ENCODE data around the gene SDF2L1. TPM values are rescaled to one million over a fixed set of nuclear protein-coding genes. Genes with fewer than 3 reads are reported as not detected.

The SDF2L1 gene
- polyA plus RNA-seq, 3 donors, result 31.7 to 46.2 (median 44.7) TPM

- no peak overlapping the region for H3K4me3 Mint-ChIP-seq
- Histone ChIP-seq H3K79me2 (ENCODE audit: insufficient read depth, low read length) (peaks cover 100% of the 10 kb centered on the region), H3K27me3 (ENCODE audit: control insufficient read depth in 2 of 2, insufficient read depth in 2 of 2, low read length in 2 of 2) (no peaks in the 10 kb centered on the region), H2AFZ (ENCODE audit: insufficient read depth, low read depth, low read length, poor library complexity, severe bottlenecking) (no peak overlapping the region), H3K9me3 (replicated peaks in 1 of 2; ENCODE audit: control insufficient read depth in 1 of 2, insufficient read depth in 1 of 2, low read length in 2 of 2) (no peaks in the 10 kb centered on the region), H3K9ac (ENCODE audit: insufficient read depth, low read length, poor library complexity, severe bottlenecking) (no peak overlapping the region), H4K20me1 (ENCODE audit: insufficient read depth, low read length) (peaks cover 100% of the 10 kb centered on the region), H3K4me1 (ENCODE audit: control insufficient read depth in 1 of 2, insufficient read depth in 2 of 2, low read length in 2 of 2) (no peaks in the 10 kb centered on the region), H3K36me3 (replicated peaks in 1 of 2; ENCODE audit: control insufficient read depth in 1 of 2, insufficient read depth in 2 of 2, low read length in 2 of 2) (peaks cover 25 to 56% of the 10 kb centered on the region in 2 donors), H3K27ac (ENCODE audit: low read depth in 1 of 2, low read length in 2 of 2) (no peak overlapping the region), H3K4me3 (replicated peaks in 1 of 3; ENCODE audit: low read depth in 2 of 3, low read length in 3 of 3) (no peak overlapping the region), H3K4me2 (replicated peaks; ENCODE audit: extremely low read depth, low read length, poor library complexity, severe bottlenecking) (no peak overlapping the region)
- TF ChIP-seq CTCF (IDR thresholded peaks at IDR 0.05), result no peak
- H3K36me3 Mint-ChIP-seq, result peaks cover 45 to 55% of the 10 kb centered on the region in 2 donors
- peaks cover 0 to 1% (median 0%) of the 10 kb centered on the region in 7 donors for H3K9me3 Mint-ChIP-seq
- peaks cover 23% of the 10 kb centered on the region for H3K4me1 Mint-ChIP-seq
- DNase-seq, result no peak
- no CpG with 5 or more reads among the region's 3 CpGs for WGBS (ENCODE audit: insufficient coverage)
- intact Hi-C loops (cut with micrococcal nuclease), result no loop called here
- H3K27ac Mint-ChIP-seq, result peak overlapping the region in 1 of 7 donors; percentile 83
- H3K27me3 Mint-ChIP-seq (ENCODE audit: low read depth in 3 of 3), result peaks cover 0 to 3% (median 0%) of the 10 kb centered on the region in 3 donors
These were observed 43.8 kb upstream of the SDF2L1 start for GRCh38 chr22:21598302-21598701.

GRCh38 chr22:21599053-21599893 is 42.8 kb upstream of the SDF2L1 start:
- H3K27me3 ChIP-seq (ENCODE audit: control insufficient read depth in 2 of 2, insufficient read depth in 2 of 2, low read length in 2 of 2), result no peaks in the 10 kb centered on the region
- no peak for TF ChIP-seq CTCF (IDR thresholded peaks at IDR 0.05)
- H3K9me3 ChIP-seq (replicated peaks in 1 of 2; ENCODE audit: control insufficient read depth in 1 of 2, insufficient read depth in 1 of 2, low read length in 2 of 2), result no peaks in the 10 kb centered on the region
- H3K27me3 Mint-ChIP-seq (ENCODE audit: low read depth in 3 of 3), result no peaks in the 10 kb centered on the region
- 88% methylated on average over 5 of the region's 6 CpGs for WGBS (ENCODE audit: insufficient coverage)
- DNase-seq, result no peak
- H3K36me3 ChIP-seq (replicated peaks in 1 of 2; ENCODE audit: control insufficient read depth in 1 of 2, insufficient read depth in 2 of 2, low read length in 2 of 2), result peaks cover 16 to 46% of the 10 kb centered on the region in 2 donors
- H3K4me2 ChIP-seq (replicated peaks; ENCODE audit: extremely low read depth, low read length, poor library complexity, severe bottlenecking), result no peak overlapping the region
- peaks cover 6% of the 10 kb centered on the region in 2 donors for H3K4me1 ChIP-seq (ENCODE audit: control insufficient read depth in 1 of 2, insufficient read depth in 2 of 2, low read length in 2 of 2)
- H3K27ac ChIP-seq (ENCODE audit: low read depth in 1 of 2, low read length in 2 of 2), result peak overlapping the region in 1 of 2 donors; percentile 17
- H3K4me1 Mint-ChIP-seq, result peaks cover 26% of the 10 kb centered on the region
- no peak overlapping the region for H3K4me3 Mint-ChIP-seq
- H3K27ac Mint-ChIP-seq, result peak overlapping the region in 3 of 7 donors; percentile 46 to 72 (median 62)
- intact Hi-C loops (cut with micrococcal nuclease), result no loop called here
- H3K9ac ChIP-seq (ENCODE audit: insufficient read depth, low read length, poor library complexity, severe bottlenecking), result no peak overlapping the region
- peaks cover 35 to 45% of the 10 kb centered on the region in 2 donors for H3K36me3 Mint-ChIP-seq
- no peak overlapping the region for H3K4me3 ChIP-seq (replicated peaks in 1 of 3; ENCODE audit: low read depth in 2 of 3, low read length in 3 of 3)
- H2AFZ ChIP-seq (ENCODE audit: insufficient read depth, low read depth, low read length, poor library complexity, severe bottlenecking), result no peak overlapping the region
- H4K20me1 ChIP-seq (ENCODE audit: insufficient read depth, low read length), result peaks cover 99% of the 10 kb centered on the region
- H3K79me2 ChIP-seq (ENCODE audit: insufficient read depth, low read length), result peaks cover 100% of the 10 kb centered on the region
- H3K9me3 Mint-ChIP-seq, result peaks cover 0 to 1% (median 0%) of the 10 kb centered on the region in 7 donors

All from CD14-positive monocyte (primary cell).